Skeletal muscle tissue (tissue), 4 donors: ENCODE measurements around the gene MAK. TPM values are rescaled to one million over a fixed set of nuclear protein-coding genes. Genes with fewer than 3 reads are reported as not detected.
"Not testable (repeated sequence)": the region's sequence is repeated elsewhere in the genome, so short reads cannot be mapped to it uniquely, and the experiment has no call there.

Source experiments
- H3K27ac ChIP-seq: one replicate; pipeline ENCODE4 v1.7.0; 2013; ENCODE audit warnings: mild to moderate bottlenecking, low read depth, low read length, inconsistent platforms
- H3K27me3 ChIP-seq, 3 donors: one replicate each; pipeline ENCODE4 v1.7.0; 2013; ENCODE audit warnings: low read length in 3 of 3; ENCODE audit not compliant: control insufficient read depth in 3 of 3, insufficient read depth in 3 of 3
- H3K36me3 ChIP-seq, 3 donors: one replicate each; pipeline ENCODE4 v1.7.0; 2013; ENCODE audit warnings: low read length in 3 of 3; ENCODE audit not compliant: control insufficient read depth in 3 of 3, insufficient read depth in 3 of 3
- H3K4me1 ChIP-seq, 3 donors: one replicate each; pipeline ENCODE4 v1.7.0; 2013; ENCODE audit warnings: low read length in 3 of 3, mild to moderate bottlenecking in 3 of 3; ENCODE audit not compliant: control insufficient read depth in 3 of 3, insufficient read depth in 3 of 3
- H3K4me3 ChIP-seq, 3 donors: one replicate each; pipeline ENCODE4 v1.7.0; 2013; ENCODE audit warnings: low read length in 3 of 3
- H3K9ac ChIP-seq, 3 donors: one replicate each; pipeline ENCODE4 v1.7.0; 2013; ENCODE audit warnings: low read length in 3 of 3, mild to moderate bottlenecking in 3 of 3, moderate library complexity in 2 of 3, low read depth in 1 of 3
- H3K9me3 ChIP-seq, 3 donors: one replicate each; pipeline ENCODE4 v1.7.0; 2013; ENCODE audit warnings: low read length in 3 of 3; ENCODE audit not compliant: control insufficient read depth in 3 of 3
- total RNA-seq: library from RNA; depleted of rRNA; stranded (reverse); fragments of >200 nt; gene quantifications from one replicate; pipeline ENCODE4 v1.2.3, GENCODE V29; 2014
- donor health status: Osteomylitis.

MAK gene
- total RNA-seq, 1 donor from 2014 or later = not detected

DNA sequence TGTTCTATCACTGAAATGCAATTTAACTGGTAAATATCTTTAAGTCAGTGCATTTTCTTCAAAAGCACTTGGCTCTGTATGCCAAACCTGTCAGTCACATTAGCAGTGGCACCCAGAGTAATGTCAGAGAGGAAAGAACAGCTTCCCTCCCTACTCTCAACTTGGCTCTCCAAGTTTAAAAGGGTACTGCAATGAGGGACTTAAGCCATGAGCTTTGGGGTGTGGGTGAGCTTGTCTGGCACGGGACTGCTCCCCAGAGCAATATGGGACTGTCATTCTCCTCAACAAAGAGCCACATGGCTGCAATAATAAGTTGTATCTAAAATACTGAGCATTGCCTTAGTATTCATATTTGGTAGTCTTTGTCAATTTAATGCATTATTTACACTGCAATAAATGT lies 39.5 kb upstream of the MAK start:
- H3K27ac ChIP-seq = no peak overlapping the region
- no peaks in the 10 kb centered on the region for H3K9me3 ChIP-seq
- H3K4me1 ChIP-seq = peaks cover 0 to 3% (median 0%) of the 10 kb centered on the region in 3 donors
- H3K36me3 ChIP-seq = no peaks in the 10 kb centered on the region
- no peak overlapping the region for H3K9ac ChIP-seq
- peaks cover 21 to 29% (median 28%) of the 10 kb centered on the region in 3 donors for H3K27me3 ChIP-seq
- no peak overlapping the region for H3K4me3 ChIP-seq

- no peaks in the 10 kb centered on the region for H3K36me3 ChIP-seq
- no peak overlapping the region for H3K27ac ChIP-seq
- no peaks in the 10 kb centered on the region for H3K4me1 ChIP-seq
- H3K9me3 ChIP-seq = no peaks in the 10 kb centered on the region
- peaks cover 14 to 20% (median 19%) of the 10 kb centered on the region in 3 donors for H3K27me3 ChIP-seq
- H3K9ac ChIP-seq = no peak overlapping the region
- H3K4me3 ChIP-seq = no peak overlapping the region
Observed at GRCh38 chr6:10877012-10877411, 38.7 kb upstream of the MAK start.

DNA sequence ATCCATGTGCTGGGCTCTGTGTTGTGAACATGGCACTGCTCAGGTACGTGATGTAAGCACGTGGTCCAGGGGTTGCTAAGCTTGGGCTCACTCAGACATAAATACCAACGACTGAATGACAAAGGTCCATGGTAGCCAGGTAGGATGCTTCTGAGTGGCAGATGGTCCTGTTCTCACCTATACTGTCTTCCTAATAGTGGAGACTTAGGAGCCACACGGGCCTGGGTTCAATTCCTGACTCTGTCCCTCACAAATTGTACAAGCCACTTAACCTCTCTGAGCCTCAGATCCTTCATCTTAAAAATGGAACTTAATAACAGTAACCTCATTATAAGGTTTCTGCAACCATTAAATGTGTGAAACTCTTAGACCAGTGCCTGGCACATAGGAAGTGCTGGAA lies 36.7 kb upstream of the MAK start:
- Histone ChIP-seq H3K36me3 (no peaks in the 10 kb centered on the region), H3K27me3 (peaks cover 0 to 1% (median under 1%) of the 10 kb centered on the region in 3 donors), H3K9me3 (no peaks in the 10 kb centered on the region), H3K27ac (no peak overlapping the region), H3K4me3 (no peak overlapping the region), H3K4me1 (no peaks in the 10 kb centered on the region), H3K9ac (no peak overlapping the region)

DNA sequence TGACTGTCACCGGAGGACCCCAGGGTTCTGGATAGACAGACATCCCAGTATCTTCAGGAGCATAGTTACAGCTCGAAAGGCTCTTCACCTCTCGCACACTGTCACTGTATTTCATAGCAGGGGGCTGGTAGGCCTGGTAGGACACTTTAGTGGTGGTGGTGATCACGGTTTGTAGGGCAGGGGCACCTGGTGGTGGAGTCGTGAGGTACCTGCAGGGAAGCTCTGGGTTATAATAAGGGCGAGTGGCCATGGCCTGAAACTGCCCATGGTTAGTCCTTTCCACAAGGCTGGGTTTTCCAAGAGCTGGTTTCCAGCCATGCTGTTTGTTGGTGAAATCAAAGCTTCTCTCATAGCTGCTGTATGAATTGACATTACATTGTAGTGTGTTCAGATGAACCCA lies 35.9 kb upstream of the MAK start:
- no peaks in the 10 kb centered on the region for H3K4me1 ChIP-seq
- no peaks in the 10 kb centered on the region for H3K9me3 ChIP-seq
- H3K36me3 ChIP-seq = no peaks in the 10 kb centered on the region
- no peaks in the 10 kb centered on the region for H3K27me3 ChIP-seq
- H3K4me3 ChIP-seq = no peak overlapping the region
- H3K27ac ChIP-seq = no peak overlapping the region
- H3K9ac ChIP-seq = no peak overlapping the region

DNA sequence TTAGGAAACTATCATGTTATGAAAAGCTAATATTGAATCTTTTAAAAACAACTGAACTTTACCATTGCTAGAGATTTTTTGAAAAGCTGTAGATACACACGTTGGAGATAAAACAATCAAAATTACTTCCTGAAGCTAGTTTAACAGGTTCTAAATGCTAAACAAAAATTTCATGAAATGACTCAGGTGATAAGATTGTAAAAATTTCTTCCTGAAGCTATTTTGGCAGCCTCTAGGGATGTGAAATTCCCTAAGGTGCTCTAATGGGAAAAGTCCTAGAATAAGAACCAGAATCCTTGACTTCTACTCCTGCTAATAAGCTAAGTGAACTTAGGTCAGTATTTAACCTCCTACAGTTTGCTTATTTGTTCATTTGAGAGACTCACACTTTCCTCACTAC lies 35.0 kb upstream of the MAK start:
- no peaks in the 10 kb centered on the region for H3K36me3 ChIP-seq
- H3K27ac ChIP-seq = no peak overlapping the region
- no peak overlapping the region for H3K9ac ChIP-seq
- H3K9me3 ChIP-seq = no peaks in the 10 kb centered on the region
- no peaks in the 10 kb centered on the region for H3K27me3 ChIP-seq
- no peaks in the 10 kb centered on the region for H3K4me1 ChIP-seq
- no peak overlapping the region for H3K4me3 ChIP-seq

DNA sequence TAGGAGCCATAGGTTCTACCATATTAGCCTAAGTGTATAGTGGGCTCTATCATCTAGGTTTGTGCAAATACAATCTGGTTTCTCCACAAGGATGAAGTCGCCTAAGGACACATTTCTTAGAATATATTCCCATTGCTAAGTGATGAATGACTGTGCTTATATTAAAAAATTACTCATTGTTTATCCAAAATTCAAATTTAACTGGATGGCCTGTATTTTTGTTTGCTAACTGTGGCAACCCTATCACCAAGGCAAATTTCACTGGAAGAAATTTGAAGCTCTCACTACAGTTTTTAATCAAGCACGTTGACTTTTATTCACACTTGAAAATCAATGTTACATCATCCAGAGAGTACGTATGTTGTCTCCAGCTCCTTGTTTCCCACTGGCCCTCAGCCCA lies 29.6 kb upstream of the MAK start:
- H3K27ac ChIP-seq = no peak overlapping the region
- no peaks in the 10 kb centered on the region for H3K36me3 ChIP-seq
- no peaks in the 10 kb centered on the region for H3K9me3 ChIP-seq
- H3K4me3 ChIP-seq = no peak overlapping the region
- no peaks in the 10 kb centered on the region for H3K27me3 ChIP-seq
- no peaks in the 10 kb centered on the region for H3K4me1 ChIP-seq
- H3K9ac ChIP-seq = no peak overlapping the region

GRCh38 chr6:10866709-10867108 lies 28.4 kb upstream of the MAK start:
- not testable (repeated sequence) for H3K27me3 ChIP-seq, H3K36me3 ChIP-seq, H3K4me3 ChIP-seq, H3K9ac ChIP-seq, H3K9me3 ChIP-seq, H3K27ac ChIP-seq, H3K4me1 ChIP-seq

DNA sequence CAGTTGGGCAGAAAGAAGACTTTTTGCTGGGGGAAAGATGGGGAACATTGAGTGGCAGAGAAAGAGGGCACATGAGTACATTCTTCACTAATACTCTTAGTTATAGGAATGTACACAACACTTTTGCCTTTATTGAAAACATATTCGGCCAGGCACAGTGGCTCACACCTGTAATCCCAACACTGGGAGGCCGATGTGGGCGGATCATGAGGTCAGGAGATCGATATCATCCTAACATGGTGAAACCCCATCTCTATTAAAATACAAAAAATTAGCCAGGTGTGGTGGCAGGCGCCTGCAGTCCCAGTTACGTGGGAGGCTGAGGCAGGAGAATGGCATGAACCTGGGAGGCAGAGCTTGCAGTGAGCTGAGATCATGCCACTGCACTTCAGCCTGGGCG lies 24.7 kb upstream of the MAK start:
- not testable (repeated sequence) for H3K9ac ChIP-seq, H3K4me3 ChIP-seq, H3K9me3 ChIP-seq, H3K4me1 ChIP-seq, H3K27ac ChIP-seq, H3K27me3 ChIP-seq, H3K36me3 ChIP-seq

GRCh38 chr6:10862361-10862760 lies 24.0 kb upstream of the MAK start:
- Histone ChIP-seq H3K27ac (no peak overlapping the region), H3K9ac (no peak overlapping the region), H3K27me3 (no peaks in the 10 kb centered on the region), H3K9me3 (no peaks in the 10 kb centered on the region), H3K36me3 (no peaks in the 10 kb centered on the region), H3K4me1 (no peaks in the 10 kb centered on the region), H3K4me3 (no peak overlapping the region)

DNA sequence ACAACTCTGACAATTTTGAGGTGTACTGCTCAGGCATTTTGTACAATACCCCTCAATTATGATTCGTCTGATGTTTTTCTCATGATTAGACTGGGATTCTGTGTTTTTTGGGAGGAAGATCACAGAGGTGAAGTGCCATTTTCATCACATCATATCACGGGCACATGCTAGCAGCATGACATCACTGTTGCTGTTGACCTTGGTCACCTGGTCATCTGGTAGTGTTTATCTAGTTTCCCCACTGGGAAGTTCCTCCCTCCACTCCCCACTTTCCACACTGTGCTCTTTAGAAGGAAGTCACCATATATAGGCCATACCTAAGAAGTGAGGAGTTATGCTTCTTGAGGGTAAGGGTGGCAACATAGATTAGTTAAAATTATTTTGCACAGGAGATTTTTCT lies 22.7 kb upstream of the MAK start:
- Histone ChIP-seq H3K4me1 (no peaks in the 10 kb centered on the region), H3K4me3 (no peak overlapping the region), H3K27me3 (no peaks in the 10 kb centered on the region), H3K27ac (no peak overlapping the region), H3K9ac (no peak overlapping the region), H3K36me3 (no peaks in the 10 kb centered on the region), H3K9me3 (no peaks in the 10 kb centered on the region)

DNA sequence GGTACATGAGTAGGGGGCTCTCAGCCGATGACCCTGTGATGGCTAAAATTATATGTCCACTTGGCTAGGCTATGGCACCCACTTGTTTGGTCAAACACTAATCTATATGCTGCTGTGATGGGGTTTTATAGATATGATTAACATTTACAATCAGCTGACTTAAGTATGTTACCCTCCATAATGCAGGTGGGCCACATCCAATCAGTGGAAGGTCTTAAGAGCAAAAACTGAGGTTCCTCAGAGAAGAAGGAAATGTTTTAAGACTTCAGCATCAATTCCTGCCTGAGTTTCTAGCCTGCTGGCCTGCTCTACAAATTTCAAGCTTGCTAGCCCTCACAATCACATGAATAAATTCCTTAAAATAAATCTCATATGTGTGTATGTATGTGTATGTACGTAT lies 18.9 kb upstream of the MAK start:
- Histone ChIP-seq H3K4me1 (no peaks in the 10 kb centered on the region), H3K36me3 (no peaks in the 10 kb centered on the region), H3K4me3 (no peak overlapping the region), H3K9me3 (no peaks in the 10 kb centered on the region), H3K27ac (no peak overlapping the region), H3K9ac (no peak overlapping the region), H3K27me3 (no peaks in the 10 kb centered on the region)
